ENCODE results near the gene GAS2. TPM values are rescaled to one million over a fixed set of nuclear protein-coding genes. Genes with fewer than 3 reads are reported as not detected.

Gene GAS2
- polyA plus RNA-seq, 3 donors, result 0.86 to 1.00 (median 0.89) TPM

DNA sequence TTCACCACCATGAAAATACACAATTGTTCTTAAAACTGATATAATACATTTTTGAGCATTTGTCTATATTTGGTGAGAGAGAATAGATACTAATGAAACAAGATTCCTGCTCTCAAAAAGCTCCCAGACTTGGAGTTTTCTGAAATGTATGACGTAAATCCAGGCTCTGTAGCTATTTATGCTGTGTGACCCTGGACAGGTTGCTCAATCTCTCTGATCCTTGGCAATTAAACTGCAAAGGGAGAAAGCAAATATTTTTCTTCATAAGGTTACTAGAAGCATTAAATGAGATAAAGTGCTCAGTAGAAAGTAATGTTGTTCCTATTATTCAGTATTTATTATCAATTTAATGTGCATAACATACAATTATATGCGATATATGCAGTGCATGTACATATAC, 120.6 kb downstream of the GAS2 start:
- Mint-ChIP-seq H3K4me3 (no peak overlapping the region), H3K9me3 (peaks cover 0 to 2% (median 0%) of the 10 kb centered on the region in 7 donors), H3K36me3 (no peaks in the 10 kb centered on the region), H3K27me3 (ENCODE audit: low read depth in 3 of 3) (peaks cover 0 to 2% (median 0%) of the 10 kb centered on the region in 3 donors), H3K4me1 (no peaks in the 10 kb centered on the region), H3K27ac (no peak overlapping the region)
- no peak overlapping the region for H3K27ac ChIP-seq (ENCODE audit: low read depth in 1 of 2, low read length in 2 of 2)
- no peaks in the 10 kb centered on the region for H3K27me3 ChIP-seq (ENCODE audit: control insufficient read depth in 2 of 2, insufficient read depth in 2 of 2, low read length in 2 of 2)
- TF ChIP-seq, protein P1, sequence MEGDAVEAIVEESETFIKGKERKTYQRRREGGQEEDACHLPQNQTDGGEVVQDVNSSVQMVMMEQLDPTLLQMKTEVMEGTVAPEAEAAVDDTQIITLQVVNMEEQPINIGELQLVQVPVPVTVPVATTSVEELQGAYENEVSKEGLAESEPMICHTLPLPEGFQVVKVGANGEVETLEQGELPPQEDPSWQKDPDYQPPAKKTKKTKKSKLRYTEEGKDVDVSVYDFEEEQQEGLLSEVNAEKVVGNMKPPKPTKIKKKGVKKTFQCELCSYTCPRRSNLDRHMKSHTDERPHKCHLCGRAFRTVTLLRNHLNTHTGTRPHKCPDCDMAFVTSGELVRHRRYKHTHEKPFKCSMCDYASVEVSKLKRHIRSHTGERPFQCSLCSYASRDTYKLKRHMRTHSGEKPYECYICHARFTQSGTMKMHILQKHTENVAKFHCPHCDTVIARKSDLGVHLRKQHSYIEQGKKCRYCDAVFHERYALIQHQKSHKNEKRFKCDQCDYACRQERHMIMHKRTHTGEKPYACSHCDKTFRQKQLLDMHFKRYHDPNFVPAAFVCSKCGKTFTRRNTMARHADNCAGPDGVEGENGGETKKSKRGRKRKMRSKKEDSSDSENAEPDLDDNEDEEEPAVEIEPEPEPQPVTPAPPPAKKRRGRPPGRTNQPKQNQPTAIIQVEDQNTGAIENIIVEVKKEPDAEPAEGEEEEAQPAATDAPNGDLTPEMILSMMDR (IDR thresholded peaks at IDR 0.05), result no peak
- intact Hi-C loops (cut with micrococcal nuclease), result loop anchor here in 1 of 2 donors (10.0 kb wide), 1 partner anchor 452 kb away; the partner anchor contains the start of gene SLC17A6
- H3K36me3 ChIP-seq (replicated peaks in 1 of 2; ENCODE audit: control insufficient read depth in 1 of 2, insufficient read depth in 2 of 2, low read length in 2 of 2), result no peaks in the 10 kb centered on the region
- H3K4me2 ChIP-seq (replicated peaks; ENCODE audit: extremely low read depth, low read length, poor library complexity, severe bottlenecking), result no peak overlapping the region
- H3K9me3 ChIP-seq (replicated peaks in 1 of 2; ENCODE audit: control insufficient read depth in 1 of 2, insufficient read depth in 1 of 2, low read length in 2 of 2), result no peaks in the 10 kb centered on the region
- no peak overlapping the region for H3K9ac ChIP-seq (ENCODE audit: insufficient read depth, low read length, poor library complexity, severe bottlenecking)
- H2AFZ ChIP-seq (ENCODE audit: insufficient read depth, low read depth, low read length, poor library complexity, severe bottlenecking), result no peak overlapping the region
- no peak overlapping the region for H3K4me3 ChIP-seq (replicated peaks in 1 of 3; ENCODE audit: low read depth in 2 of 3, low read length in 3 of 3)
- WGBS (ENCODE audit: insufficient coverage), result no CpG with 5 or more reads among the region's 2 CpGs
- H3K4me1 ChIP-seq (ENCODE audit: control insufficient read depth in 1 of 2, insufficient read depth in 2 of 2, low read length in 2 of 2), result no peaks in the 10 kb centered on the region
- H4K20me1 ChIP-seq (ENCODE audit: insufficient read depth, low read length), result no peaks in the 10 kb centered on the region
- H3K79me2 ChIP-seq (ENCODE audit: insufficient read depth, low read length), result no peaks in the 10 kb centered on the region
- no peak for DNase-seq

DNA sequence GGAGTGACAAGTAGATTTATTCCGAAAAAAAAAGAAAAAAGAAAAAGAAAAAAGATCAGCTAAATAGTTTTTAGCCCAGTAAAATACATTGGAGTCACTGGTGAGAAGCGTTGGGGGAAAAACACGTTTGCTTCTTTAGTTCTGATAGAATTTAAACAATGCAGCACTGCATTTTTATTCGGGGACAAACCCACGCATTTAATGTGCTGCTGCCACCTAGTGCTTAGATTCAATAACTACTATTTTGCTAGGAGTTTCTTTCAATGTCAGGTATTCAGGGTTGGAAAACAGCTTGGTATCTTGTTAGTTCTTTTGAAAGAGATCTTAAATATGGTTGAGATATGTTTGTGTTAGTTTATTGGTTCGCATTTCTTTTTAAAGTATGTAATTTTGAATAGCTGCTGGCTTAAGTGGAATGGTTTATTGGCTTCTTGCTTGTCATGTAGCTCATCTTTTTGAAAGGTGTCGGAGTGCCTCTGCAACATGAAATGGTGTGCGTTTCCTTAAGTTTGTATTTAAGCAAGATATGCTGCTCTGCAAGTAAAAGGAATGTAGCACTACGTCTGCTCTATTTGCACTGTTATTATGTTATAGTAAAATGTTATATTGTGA, 121.2 kb downstream of the GAS2 start:
- WGBS (ENCODE audit: insufficient coverage), result 60% methylated on average over 5 of the region's 9 CpGs
- Histone ChIP-seq H4K20me1 (ENCODE audit: insufficient read depth, low read length) (no peaks in the 10 kb centered on the region), H3K36me3 (replicated peaks in 1 of 2; ENCODE audit: control insufficient read depth in 1 of 2, insufficient read depth in 2 of 2, low read length in 2 of 2) (no peaks in the 10 kb centered on the region), H3K4me1 (ENCODE audit: control insufficient read depth in 1 of 2, insufficient read depth in 2 of 2, low read length in 2 of 2) (no peaks in the 10 kb centered on the region), H3K27me3 (ENCODE audit: control insufficient read depth in 2 of 2, insufficient read depth in 2 of 2, low read length in 2 of 2) (no peaks in the 10 kb centered on the region), H2AFZ (ENCODE audit: insufficient read depth, low read depth, low read length, poor library complexity, severe bottlenecking) (no peak overlapping the region), H3K4me2 (replicated peaks; ENCODE audit: extremely low read depth, low read length, poor library complexity, severe bottlenecking) (no peak overlapping the region), H3K9me3 (replicated peaks in 1 of 2; ENCODE audit: control insufficient read depth in 1 of 2, insufficient read depth in 1 of 2, low read length in 2 of 2) (no peaks in the 10 kb centered on the region), H3K9ac (ENCODE audit: insufficient read depth, low read length, poor library complexity, severe bottlenecking) (no peak overlapping the region), H3K4me3 (replicated peaks in 1 of 3; ENCODE audit: low read depth in 2 of 3, low read length in 3 of 3) (no peak overlapping the region), H3K27ac (ENCODE audit: low read depth in 1 of 2, low read length in 2 of 2) (no peak overlapping the region), H3K79me2 (ENCODE audit: insufficient read depth, low read length) (no peaks in the 10 kb centered on the region)
- H3K4me1 Mint-ChIP-seq, result no peaks in the 10 kb centered on the region
- TF ChIP-seq, protein P1 (IDR thresholded peaks at IDR 0.05), result peak; percentile 81
- intact Hi-C loops (cut with micrococcal nuclease), result loop anchor here in 1 of 2 donors (10.0 kb wide), 1 partner anchor 453 kb away; the partner anchor contains the start of gene SLC17A6
- peaks cover 0 to 2% (median 0%) of the 10 kb centered on the region in 3 donors for H3K27me3 Mint-ChIP-seq (ENCODE audit: low read depth in 3 of 3)
- no peaks in the 10 kb centered on the region for H3K36me3 Mint-ChIP-seq
- no peak overlapping the region for H3K27ac Mint-ChIP-seq
- peaks cover 0 to 2% (median 0%) of the 10 kb centered on the region in 7 donors for H3K9me3 Mint-ChIP-seq
- peak in 2 of 3 donors; percentile 3 to 24 for DNase-seq
- H3K4me3 Mint-ChIP-seq, result no peak overlapping the region

Measured in CD14-positive monocyte (primary cell).